Ishikawa (cell line): Measurements from ENCODE around the gene GPRIN2.

Experiments used
- CEBPB ChIP-seq: IDR thresholded peaks from 2 replicates; pipeline ENCODE4 v1.6.1; 2012
- CREB1 ChIP-seq: IDR thresholded peaks from 2 replicates; pipeline ENCODE4 v1.6.1; 2012; ENCODE audit warnings: low read depth
- EP300 ChIP-seq: IDR thresholded peaks from 2 replicates; pipeline ENCODE4 v1.6.1; 2012; ENCODE audit warnings: borderline replicate concordance
- FOXM1 ChIP-seq: IDR thresholded peaks from 2 replicates; pipeline ENCODE4 v1.6.1; 2012; ENCODE audit warnings: low read depth, borderline replicate concordance
- NFIC ChIP-seq: IDR thresholded peaks from 2 replicates; pipeline ENCODE4 v1.6.1; 2012
- RAD21 ChIP-seq: IDR thresholded peaks from 2 replicates; pipeline ENCODE4 v1.6.1; 2012; ENCODE audit warnings: low read depth
- TCF12 ChIP-seq: IDR thresholded peaks from 2 replicates; pipeline ENCODE4 v1.6.1; 2012; ENCODE audit warnings: low read depth
- YY1 ChIP-seq: IDR thresholded peaks from 2 replicates; pipeline ENCODE4 v1.6.1; 2012; ENCODE audit warnings: low read depth
- ZBTB7A ChIP-seq: IDR thresholded peaks from 2 replicates; pipeline ENCODE4 v1.6.1; 2012; ENCODE audit warnings: low read depth
- TF ChIP-seq, protein P1 (sequence below): IDR thresholded peaks from 2 replicates; pipeline ENCODE4 v1.6.1; 2012; ENCODE audit warnings: low read depth, mild to moderate bottlenecking
- TF ChIP-seq, protein P2 (sequence below): IDR thresholded peaks from 2 replicates; pipeline ENCODE4 v1.6.1; 2012

DNA sequence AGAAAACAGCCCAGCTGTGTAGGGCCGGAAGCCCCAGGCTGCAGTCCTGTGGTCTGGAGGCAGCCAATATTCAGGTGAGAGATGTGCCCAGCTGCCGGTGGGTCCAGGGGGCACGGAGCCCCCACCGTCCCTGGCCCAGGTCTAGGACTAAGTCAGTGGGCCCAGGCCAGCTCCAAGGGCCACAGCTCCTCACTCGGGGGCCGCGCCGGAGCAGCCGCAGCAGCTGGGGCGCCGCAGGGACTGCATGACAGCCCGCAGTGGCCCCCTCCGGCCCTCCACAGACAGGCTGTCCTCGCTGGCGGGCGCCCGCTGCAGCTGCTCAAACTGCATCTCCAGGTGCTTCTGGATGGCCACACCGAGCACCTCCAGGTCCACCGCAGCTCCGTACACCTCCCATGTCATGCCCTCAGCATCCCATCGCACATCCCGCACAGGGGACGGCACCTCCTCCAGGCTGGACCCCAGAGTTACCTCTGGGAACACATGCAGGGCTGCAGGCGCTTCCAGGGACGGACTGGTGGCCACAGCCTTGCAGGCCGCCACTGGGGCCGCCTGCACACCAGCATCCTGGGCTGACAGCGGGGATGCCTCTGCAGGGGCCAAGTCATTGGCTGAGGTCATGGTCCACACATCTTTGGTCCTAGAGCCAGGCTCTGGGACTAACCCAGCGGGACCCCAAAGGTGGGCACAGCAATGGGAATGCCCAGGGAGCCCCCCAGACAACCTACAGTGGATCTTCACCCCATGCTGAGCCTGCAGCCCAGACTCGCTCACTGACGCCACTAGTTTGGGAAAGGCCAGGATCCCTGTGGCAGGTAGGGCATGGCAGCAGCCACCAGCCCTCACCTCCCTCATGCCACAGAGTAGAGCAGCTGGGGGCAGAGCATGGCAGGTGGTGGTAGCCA, 7.0 kb downstream of the GPRIN2 start:
- TF ChIP-seq FOXM1 (no peak), TCF12 (no peak), CREB1 (no peak), RAD21 (no peak), EP300 (no peak), YY1 (no peak), NFIC (no peak), ZBTB7A (no peak), CEBPB (no peak)
- TF ChIP-seq, protein P1, sequence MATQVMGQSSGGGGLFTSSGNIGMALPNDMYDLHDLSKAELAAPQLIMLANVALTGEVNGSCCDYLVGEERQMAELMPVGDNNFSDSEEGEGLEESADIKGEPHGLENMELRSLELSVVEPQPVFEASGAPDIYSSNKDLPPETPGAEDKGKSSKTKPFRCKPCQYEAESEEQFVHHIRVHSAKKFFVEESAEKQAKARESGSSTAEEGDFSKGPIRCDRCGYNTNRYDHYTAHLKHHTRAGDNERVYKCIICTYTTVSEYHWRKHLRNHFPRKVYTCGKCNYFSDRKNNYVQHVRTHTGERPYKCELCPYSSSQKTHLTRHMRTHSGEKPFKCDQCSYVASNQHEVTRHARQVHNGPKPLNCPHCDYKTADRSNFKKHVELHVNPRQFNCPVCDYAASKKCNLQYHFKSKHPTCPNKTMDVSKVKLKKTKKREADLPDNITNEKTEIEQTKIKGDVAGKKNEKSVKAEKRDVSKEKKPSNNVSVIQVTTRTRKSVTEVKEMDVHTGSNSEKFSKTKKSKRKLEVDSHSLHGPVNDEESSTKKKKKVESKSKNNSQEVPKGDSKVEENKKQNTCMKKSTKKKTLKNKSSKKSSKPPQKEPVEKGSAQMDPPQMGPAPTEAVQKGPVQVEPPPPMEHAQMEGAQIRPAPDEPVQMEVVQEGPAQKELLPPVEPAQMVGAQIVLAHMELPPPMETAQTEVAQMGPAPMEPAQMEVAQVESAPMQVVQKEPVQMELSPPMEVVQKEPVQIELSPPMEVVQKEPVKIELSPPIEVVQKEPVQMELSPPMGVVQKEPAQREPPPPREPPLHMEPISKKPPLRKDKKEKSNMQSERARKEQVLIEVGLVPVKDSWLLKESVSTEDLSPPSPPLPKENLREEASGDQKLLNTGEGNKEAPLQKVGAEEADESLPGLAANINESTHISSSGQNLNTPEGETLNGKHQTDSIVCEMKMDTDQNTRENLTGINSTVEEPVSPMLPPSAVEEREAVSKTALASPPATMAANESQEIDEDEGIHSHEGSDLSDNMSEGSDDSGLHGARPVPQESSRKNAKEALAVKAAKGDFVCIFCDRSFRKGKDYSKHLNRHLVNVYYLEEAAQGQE = no peak
- TF ChIP-seq, protein P2, sequence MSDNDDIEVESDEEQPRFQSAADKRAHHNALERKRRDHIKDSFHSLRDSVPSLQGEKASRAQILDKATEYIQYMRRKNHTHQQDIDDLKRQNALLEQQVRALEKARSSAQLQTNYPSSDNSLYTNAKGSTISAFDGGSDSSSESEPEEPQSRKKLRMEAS = no peak
